A549 (cell line): ENCODE results near the gene GPC1. TPM values are rescaled to one million over a fixed set of nuclear protein-coding genes. Genes with fewer than 3 reads are reported as not detected.

ENCODE experiments used
- BHLHE40 ChIP-seq: IDR thresholded peaks from 2 replicates; pipeline ENCODE4 v1.6.1; 2012; ENCODE audit warnings: low read depth, low read length, inconsistent platforms
- CBX8 ChIP-seq: fragments of 200-600 bp; sonication (generic); IDR thresholded peaks from 2 replicates; pipeline ENCODE4 v1.6.1; 2016
- CEBPB ChIP-seq, 2 experiments: fragments of >200 bp in 1 of 2; sonication (Bioruptor Twin) in 1 of 2; formaldehyde crosslinking in 1 of 2; IDR thresholded peaks; 2 replicates each; pipeline ENCODE4 v1.6.1; 2012 to 2016
- E2F6 ChIP-seq: IDR thresholded peaks from 2 replicates; pipeline ENCODE4 v1.6.1; 2012; ENCODE audit warnings: low read depth, borderline replicate concordance
- ELK1 ChIP-seq: fragments of 150-350 bp; IDR thresholded peaks from 2 replicates; pipeline ENCODE4 v1.6.1; 2014; ENCODE audit warnings: low read depth, mild to moderate bottlenecking, low read length
- EP300 ChIP-seq, 2 experiments: fragments of >200 bp; sonication (Bioruptor Twin); formaldehyde crosslinking; IDR thresholded peaks; 2 replicates in 1 of 2; 3 replicates in 1 of 2; pipeline ENCODE4 v1.6.1; 2016 to 2017
- ESRRA ChIP-seq: fragments of 150-350 bp; IDR thresholded peaks from 2 replicates; pipeline ENCODE4 v1.6.1; 2014; ENCODE audit warnings: mild to moderate bottlenecking, low read length, borderline replicate concordance
- FOSB ChIP-seq: fragments of 250-450 bp; sonication (Bioruptor Pico); IDR thresholded peaks from 2 replicates; pipeline ENCODE4 v1.5.0; 2020; ENCODE audit warnings: mild to moderate bottlenecking, moderate library complexity
- FOXS1 ChIP-seq: fragments of 250-450 bp; sonication (Bioruptor Pico); IDR thresholded peaks from 2 replicates; pipeline ENCODE4 v1.5.0; 2020; ENCODE audit warnings: mild to moderate bottlenecking, moderate library complexity
- HDAC2 ChIP-seq: fragments of 200-600 bp; sonication (generic); IDR thresholded peaks from 2 replicates; pipeline ENCODE4 v1.6.1; 2016
- HES2 ChIP-seq: fragments of >200 bp; sonication (Bioruptor Twin); formaldehyde crosslinking; IDR thresholded peaks from 2 replicates; pipeline ENCODE4 v1.6.1; 2016
- HOXA7 ChIP-seq: fragments of 250-450 bp; sonication (Bioruptor Pico); IDR thresholded peaks from 2 replicates; pipeline ENCODE4 v1.5.0; 2020; ENCODE audit warnings: mild to moderate bottlenecking, moderate library complexity
- HOXB13 ChIP-seq: fragments of 250-450 bp; sonication (Bioruptor Pico); IDR thresholded peaks from 2 replicates; pipeline ENCODE4 v1.5.0; 2020; ENCODE audit warnings: low read depth, mild to moderate bottlenecking, moderate library complexity
- JUN ChIP-seq, 2 experiments: fragments of >200 bp; sonication (Bioruptor Twin); formaldehyde crosslinking; IDR thresholded peaks; 2 replicates in 1 of 2; 3 replicates in 1 of 2; pipeline ENCODE4 v1.6.1; 2016 to 2017
- JUNB ChIP-seq: fragments of >200 bp; sonication (Bioruptor Twin); formaldehyde crosslinking; IDR thresholded peaks from 2 replicates; pipeline ENCODE4 v1.6.1; 2016
- KDM1A ChIP-seq: fragments of 200-600 bp; sonication (generic); IDR thresholded peaks from 2 replicates; pipeline ENCODE4 v1.6.1; 2016; ENCODE audit warnings: low read depth, mild to moderate bottlenecking
- MAFK ChIP-seq: fragments of 450-650 bp; IDR thresholded peaks from 2 replicates; pipeline ENCODE4 v1.6.1; 2014; ENCODE audit not compliant: partially characterized antibody
- MAZ ChIP-seq: fragments of 150-350 bp; IDR thresholded peaks from 2 replicates; pipeline ENCODE4 v1.6.1; 2014; ENCODE audit warnings: antibody characterized with exemption, low read depth, low read length, borderline replicate concordance
- NPAS2 ChIP-seq: fragments of 250-450 bp; sonication (Bioruptor Pico); IDR thresholded peaks from 2 replicates; pipeline ENCODE4 v1.8.0; 2022; ENCODE audit warnings: mild to moderate bottlenecking, moderate library complexity, borderline replicate concordance
- NR3C1 ChIP-seq: fragments of >200 bp; sonication (Bioruptor Twin); formaldehyde crosslinking; IDR thresholded peaks from 3 replicates; pipeline ENCODE4 v1.6.1; 2017
- PBX3 ChIP-seq: IDR thresholded peaks from 2 replicates; pipeline ENCODE4 v1.6.1; 2012
- PHF8 ChIP-seq: fragments of 200-600 bp; sonication (generic); IDR thresholded peaks from 2 replicates; pipeline ENCODE4 v1.6.1; 2016; ENCODE audit warnings: low read depth, mild to moderate bottlenecking, antibody characterized with exemption, moderate library complexity, borderline replicate concordance
- POLR2A ChIP-seq: IDR thresholded peaks from 2 replicates; pipeline ENCODE4 v1.6.1; 2012; ENCODE audit warnings: mild to moderate bottlenecking, low read length
- POLR2AphosphoS2 ChIP-seq: conservative IDR thresholded peaks from 2 replicates; pipeline ENCODE4 v1.6.1; 2012; ENCODE audit warnings: low read length, improper control_type of control experiment, inconsistent platforms
- RAD21 ChIP-seq, 2 experiments: fragments of >200 bp in 1 of 2; sonication (Bioruptor Twin) in 1 of 2; formaldehyde crosslinking in 1 of 2; IDR thresholded peaks in 1 of 2; conservative IDR thresholded peaks in 1 of 2; 2 replicates in 1 of 2; 3 replicates in 1 of 2; pipeline ENCODE4 v1.6.1; 2012 to 2018; ENCODE audit warnings: inconsistent platforms in 1 of 2
- REST ChIP-seq: fragments of 200-600 bp; sonication (generic); IDR thresholded peaks from 2 replicates; pipeline ENCODE4 v1.6.1; 2016; ENCODE audit warnings: antibody characterized with exemption, mild to moderate bottlenecking, moderate library complexity
- SMC3 ChIP-seq: fragments of >200 bp; sonication (Bioruptor Twin); formaldehyde crosslinking; IDR thresholded peaks from 3 replicates; pipeline ENCODE4 v1.6.1; 2018; ENCODE audit warnings: inconsistent platforms
- TP53 ChIP-seq: fragments of 250-450 bp; sonication (Bioruptor Pico); IDR thresholded peaks from 2 replicates; pipeline ENCODE4 v1.5.0; 2021; ENCODE audit warnings: mild to moderate bottlenecking, moderate library complexity
- USF2 ChIP-seq: fragments of 450-650 bp; IDR thresholded peaks from 2 replicates; pipeline ENCODE4 v1.6.1; 2014; ENCODE audit warnings: antibody characterized with exemption
- ZC3H11A ChIP-seq: fragments of 450-650 bp; IDR thresholded peaks from 2 replicates; pipeline ENCODE4 v1.6.1; 2014; ENCODE audit warnings: antibody characterized with exemption, mild to moderate bottlenecking
- ZFP36 ChIP-seq: fragments of 450-650 bp; IDR thresholded peaks from 2 replicates; pipeline ENCODE4 v1.6.1; 2014; ENCODE audit warnings: borderline replicate concordance; ENCODE audit not compliant: partially characterized antibody
- ZNF302 ChIP-seq: fragments of 250-450 bp; sonication (Bioruptor Pico); IDR thresholded peaks from 2 replicates; pipeline ENCODE4 v1.9.0; 2021; ENCODE audit warnings: inconsistent platforms, mild to moderate bottlenecking, moderate library complexity
- ZSCAN20 ChIP-seq: fragments of 250-450 bp; sonication (Bioruptor Pico); IDR thresholded peaks from 2 replicates; pipeline ENCODE4 v1.8.0; 2022; ENCODE audit warnings: mild to moderate bottlenecking, moderate library complexity
- polyA plus RNA-seq, 4 experiments: library from polyadenylated mRNA; depleted of rRNA in 3 of 4; stranded (reverse); fragments of >200 nt; fragmentation: RNase III in 1 of 4; extraction: RNeasy Plus Mini Kit Qiagen cat#74134 plus additional on column Dnase treatment in 1 of 4; gene quantifications; 2 replicates in 3 of 4; 3 replicates in 1 of 4; pipeline ENCODE4 v1.2.3, GENCODE V29; 2011 to 2017
- TF ChIP-seq, protein P1 (sequence below): fragments of >200 bp; sonication (Bioruptor Twin); formaldehyde crosslinking; IDR thresholded peaks from 3 replicates; pipeline ENCODE4 v1.5.1; 2016

The GPC1 gene
- polyA plus RNA-seq, 2 of the 4 experiments (the other 2 are of a cell fraction) = 19.8 to 97.7 TPM

DNA sequence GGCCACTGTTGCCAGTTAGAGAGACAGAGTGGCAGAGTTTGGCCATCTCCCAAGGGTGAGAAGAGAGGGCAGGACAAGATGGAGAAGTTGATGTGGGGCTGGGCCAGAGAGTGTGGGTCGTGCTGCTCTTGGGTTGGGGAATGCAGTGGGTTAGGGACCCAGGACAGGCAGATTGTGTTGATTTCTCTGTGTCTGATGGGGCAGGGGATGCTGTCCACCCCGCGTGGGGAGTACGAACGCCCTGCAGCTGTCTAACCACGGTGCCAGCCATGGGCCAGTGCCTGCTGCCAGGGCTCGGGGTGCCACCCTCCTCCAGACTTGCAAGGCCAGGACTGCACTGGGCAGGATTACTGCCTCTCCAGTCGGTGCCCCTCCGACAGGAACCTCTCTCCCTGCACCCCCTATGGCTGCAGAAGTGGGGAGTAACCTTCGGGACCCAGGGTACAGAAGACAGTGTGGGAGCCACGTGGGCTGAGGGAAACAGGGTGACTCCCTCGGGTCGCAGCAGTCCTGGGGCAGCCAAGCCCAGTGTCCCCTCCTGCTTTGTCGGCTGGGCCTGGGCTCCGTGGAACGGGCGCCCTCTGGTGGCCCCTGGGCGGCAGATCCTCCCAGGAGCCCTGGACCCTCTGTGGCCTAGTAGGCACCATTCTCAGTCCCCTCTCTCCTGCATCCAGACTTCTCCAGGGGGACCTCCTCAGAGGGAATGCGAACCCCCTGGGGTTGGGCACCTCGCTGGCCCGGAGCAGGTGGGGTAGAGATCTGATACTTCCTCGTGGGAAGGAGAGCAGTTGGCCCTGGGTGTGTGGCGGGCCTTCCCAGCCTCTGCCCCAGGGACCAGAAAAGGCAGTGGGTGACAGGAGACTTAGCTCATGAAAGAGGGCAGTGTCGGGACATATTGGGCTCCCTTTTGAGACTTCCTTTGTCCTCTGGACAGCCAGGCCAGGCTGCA lies 2.7 kb downstream of the GPC1 start (continued):
- 0 out of 2 replicates have a peak, but pooled peaks have one; percentile 2 for TF ChIP-seq POLR2AphosphoS2
- TF ChIP-seq E2F6 = peak; percentile 49; the same call in 1 of the 2 replicates
- no peak for TF ChIP-seq PHF8
- no peak for TF ChIP-seq FOXS1 (CRISPR knock-in tag)
- TF ChIP-seq TP53 = no peak
- no peak for TF ChIP-seq USF2
- TF ChIP-seq EP300 (IDR thresholded peaks at IDR 0.05) = no peak
- TF ChIP-seq SMC3 = peak; percentile 98
- TF ChIP-seq REST = no peak
- no peak for TF ChIP-seq KDM1A
- TF ChIP-seq CBX8 = no peak
- TF ChIP-seq BHLHE40 = no peak
- TF ChIP-seq POLR2A = no peak
- no peak for TF ChIP-seq ZSCAN20 (CRISPR knock-in tag)
- TF ChIP-seq ELK1 = no peak
- no peak for TF ChIP-seq HOXB13 (CRISPR knock-in tag)
- TF ChIP-seq HES2 = no peak
- TF ChIP-seq, protein P1, sequence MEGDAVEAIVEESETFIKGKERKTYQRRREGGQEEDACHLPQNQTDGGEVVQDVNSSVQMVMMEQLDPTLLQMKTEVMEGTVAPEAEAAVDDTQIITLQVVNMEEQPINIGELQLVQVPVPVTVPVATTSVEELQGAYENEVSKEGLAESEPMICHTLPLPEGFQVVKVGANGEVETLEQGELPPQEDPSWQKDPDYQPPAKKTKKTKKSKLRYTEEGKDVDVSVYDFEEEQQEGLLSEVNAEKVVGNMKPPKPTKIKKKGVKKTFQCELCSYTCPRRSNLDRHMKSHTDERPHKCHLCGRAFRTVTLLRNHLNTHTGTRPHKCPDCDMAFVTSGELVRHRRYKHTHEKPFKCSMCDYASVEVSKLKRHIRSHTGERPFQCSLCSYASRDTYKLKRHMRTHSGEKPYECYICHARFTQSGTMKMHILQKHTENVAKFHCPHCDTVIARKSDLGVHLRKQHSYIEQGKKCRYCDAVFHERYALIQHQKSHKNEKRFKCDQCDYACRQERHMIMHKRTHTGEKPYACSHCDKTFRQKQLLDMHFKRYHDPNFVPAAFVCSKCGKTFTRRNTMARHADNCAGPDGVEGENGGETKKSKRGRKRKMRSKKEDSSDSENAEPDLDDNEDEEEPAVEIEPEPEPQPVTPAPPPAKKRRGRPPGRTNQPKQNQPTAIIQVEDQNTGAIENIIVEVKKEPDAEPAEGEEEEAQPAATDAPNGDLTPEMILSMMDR = peak; percentile 95
- TF ChIP-seq ZNF302 (CRISPR knock-in tag) = no peak
- TF ChIP-seq JUNB = no peak
- no peak for TF ChIP-seq ZFP36
- no peak for TF ChIP-seq HOXA7
- no peak for TF ChIP-seq ESRRA
- no peak for TF ChIP-seq HDAC2
- TF ChIP-seq ZC3H11A = peak; percentile 16; the same call in 1 of the 2 replicates
- no peak for TF ChIP-seq PBX3
- no peak for TF ChIP-seq NPAS2 (CRISPR knock-in tag)
- no peak for TF ChIP-seq MAZ
- TF ChIP-seq CEBPB (IDR thresholded peaks at IDR 0.05) = no peak
- TF ChIP-seq JUN (IDR thresholded peaks at IDR 0.05) = no peak
- TF ChIP-seq MAFK = no peak
- peak; percentile 95 to 98 for TF ChIP-seq RAD21 (conservative IDR thresholded peaks at IDR 0.05 in 1 of 2, IDR thresholded peaks at IDR 0.05 in 1 of 2)
- TF ChIP-seq NR3C1 = no peak
- TF ChIP-seq FOSB (CRISPR knock-in tag) = no peak
